ENCODE data around the gene ZNF45.

GRCh38 chr19:43908659-43909058 lies 26.4 kb downstream of the ZNF45 start:
- TF ChIP-seq TARDBP (IDR thresholded peaks at IDR 0.05) = no peak
- no peak for TF ChIP-seq HDGF (IDR thresholded peaks at IDR 0.05; ENCODE audit: borderline replicate concordance)
- no peak for TF ChIP-seq ZNF384 (IDR thresholded peaks at IDR 0.05)
- no peak for TF ChIP-seq L3MBTL2 (conservative IDR thresholded peaks at IDR 0.05)
- TF ChIP-seq BHLHE40 (IDR thresholded peaks at IDR 0.05; ENCODE audit: borderline replicate concordance) = no peak
- TF ChIP-seq FOXK2 (IDR thresholded peaks at IDR 0.05) = no peak
- TF ChIP-seq SUZ12 (IDR thresholded peaks at IDR 0.05) = no peak
- no peak for TF ChIP-seq FOXA1 (IDR thresholded peaks at IDR 0.05)
- TF ChIP-seq ARNT (IDR thresholded peaks at IDR 0.05) = no peak
- TF ChIP-seq FOXM1 (IDR thresholded peaks at IDR 0.05; ENCODE audit: borderline replicate concordance) = no peak

Data from HEK293T (cell line).